Endothelial cell of umbilical vein (primary cell): ENCODE measurements around the gene NPIPB9. TPM values are rescaled to one million over a fixed set of nuclear protein-coding genes. Genes with fewer than 3 reads are reported as not detected.
"Not testable (repeated sequence)": the region's sequence is repeated elsewhere in the genome, so short reads cannot be mapped to it uniquely, and the experiment has no call there.

ENCODE experiments used
- BruUV-seq: library from RNA; stranded (reverse); fragments of 400-500 nt; replicated peaks from 2 replicates; lab custom pipeline; 2021; lab: Mats Ljungman, UMichigan
- CTCF ChIA-PET: fragments of 300-600, 350-600 bp; sonication (Branson Sonifier 250); formaldehyde crosslinking; loops from one replicate; lab custom pipeline; 2021; ENCODE audit warnings: antibody characterized with exemption, inconsistent platforms; lab: Charles Lee
- POLR2A ChIA-PET: fragments of 300-600, 350-600 bp; sonication (Branson Sonifier 250); formaldehyde crosslinking; loops from one replicate; lab custom pipeline; 2021; ENCODE audit warnings: antibody characterized with exemption, inconsistent platforms; lab: Charles Lee
- DNase-seq: peaks from one replicate; pipeline ENCODE4 v3.0.0-alpha.2; 2011; ENCODE audit warnings: low read depth, low spot score
- FAIRE-seq: peaks from 2 replicates; lab custom pipeline; 2011; peaks lifted over from hg19 to GRCh38; lab: Jason Lieb, UNC
- H2AFZ ChIP-seq: 2 replicates; pipeline ENCODE4 v1.6.0; 2012; ENCODE audit warnings: low read depth, low read length, control low read depth, inconsistent platforms
- H3K27ac ChIP-seq: 2 replicates; pipeline ENCODE4 v1.5.1; 2011; ENCODE audit warnings: low read depth, mild to moderate bottlenecking, control low read depth, low read length, moderate library complexity; ENCODE audit not compliant: insufficient read depth
- H3K27me3 ChIP-seq, 2 experiments: 2 replicates each; pipeline versions ENCODE4 v1.6.0 to v1.6.1; 2011; ENCODE audit warnings: low read length in 2 of 2, mixed read lengths in 1 of 2; ENCODE audit not compliant: control insufficient read depth in 2 of 2, insufficient read depth in 2 of 2
- H3K36me3 ChIP-seq, 2 experiments: 2 replicates in 1 of 2; 3 replicates in 1 of 2; pipeline ENCODE4 v1.5.1; 2011; ENCODE audit warnings: low read length in 2 of 2, mild to moderate bottlenecking in 1 of 2, moderate library complexity in 1 of 2; ENCODE audit not compliant: control insufficient read depth in 2 of 2, insufficient read depth in 2 of 2; ENCODE audit errors: extremely low read depth in 1 of 2
- H3K4me1 ChIP-seq: 3 replicates; pipeline ENCODE4 v1.5.1; 2011; ENCODE audit warnings: mild to moderate bottlenecking, low read length; ENCODE audit not compliant: control insufficient read depth, insufficient read depth; ENCODE audit errors: extremely low read depth
- H3K4me2 ChIP-seq: 2 replicates; pipeline ENCODE4 v1.6.1; 2011; ENCODE audit warnings: low read length, control low read depth, mixed read lengths; ENCODE audit not compliant: insufficient read depth
- H3K4me3 ChIP-seq, 3 experiments: fragments of 200-600 bp in 1 of 3; sonication (generic), shearing (Covaris generic) in 1 of 3; replicated peaks in 1 of 3; 2 replicates each; pipeline ENCODE4 v1.5.1; 2011 to 2016; ENCODE audit warnings: control low read depth in 3 of 3, low read length in 3 of 3, mild to moderate bottlenecking in 2 of 3, inconsistent platforms in 1 of 3, low read depth in 1 of 3, moderate library complexity in 1 of 3; ENCODE audit not compliant: insufficient read depth in 1 of 3
- H3K79me2 ChIP-seq: 2 replicates; pipeline ENCODE4 v1.6.0; 2012; ENCODE audit warnings: low read length, inconsistent platforms; ENCODE audit not compliant: control insufficient read depth, insufficient read depth
- H3K9ac ChIP-seq: replicated peaks from 2 replicates; pipeline ENCODE3; 2011; ENCODE audit warnings: low read length, control low read depth; ENCODE audit not compliant: insufficient read depth; ENCODE audit errors: extremely low read depth
- H3K9me1 ChIP-seq: replicated peaks from 3 replicates; pipeline ENCODE4 v1.6.0; 2011; ENCODE audit warnings: mild to moderate bottlenecking, low read length; ENCODE audit not compliant: control insufficient read depth, insufficient read depth; ENCODE audit errors: extremely low read depth
- H3K9me3 ChIP-seq: replicated peaks from 2 replicates; pipeline ENCODE4 v1.5.1; 2012; ENCODE audit warnings: low read length, inconsistent platforms; ENCODE audit not compliant: control insufficient read depth, insufficient read depth
- H4K20me1 ChIP-seq: replicated peaks from 2 replicates; pipeline ENCODE3; 2011; ENCODE audit warnings: mild to moderate bottlenecking, low read length; ENCODE audit not compliant: control insufficient read depth, insufficient read depth; ENCODE audit errors: extremely low read depth
- dilution Hi-C: fragments of 300-500 bp; cut with MboI; formaldehyde crosslinking; loops from one replicate; pipeline ENCODE4 v1.15.0; 2019; ENCODE audit warnings: low sequenced_read_pairs; ENCODE audit not compliant: extremely low pct_ligation_motif_present
- intact Hi-C: fragments of 100-400 bp; cut with micrococcal nuclease; formaldehyde crosslinking; loops from one replicate; pipeline ENCODE4 v1.10.0; 2022
- polyA plus RNA-seq, 4 experiments: library from polyadenylated mRNA; depleted of rRNA in 3 of 4; stranded (reverse) in 3 of 4; unstranded in 1 of 4; fragments of >200 nt; gene quantifications; 2 replicates each; pipeline versions ENCODE4 v1.2.1 to v1.2.3, GENCODE V29; 2011 to 2012; ENCODE audit warnings: missing spikeins in 1 of 4
- total RNA-seq: library from RNA; stranded (reverse); gene quantifications from 2 replicates; pipeline ENCODE4 v1.2.3, GENCODE V29; 2021
- TF ChIP-seq, protein P1 (sequence below), 2 donors: IDR thresholded peaks; 1 replicate in 1 of 2; 2 replicates in 1 of 2; pipeline ENCODE4 v1.5.1; 2011; ENCODE audit warnings: low read length in 2 of 2, mild to moderate bottlenecking in 2 of 2, moderate library complexity in 2 of 2, control low read depth in 1 of 2, inconsistent platforms in 1 of 2, low read depth in 1 of 2; ENCODE audit not compliant: insufficient read depth in 1 of 2; ENCODE audit errors: extremely low read depth in 1 of 2

The NPIPB9 gene
- total and polyA plus RNA-seq, 2 donors (not counting 3 experiments of a cell fraction or from before 2014, with no cell fraction given): 0.36 TPM; not detected in 1

- H3K36me3 ChIP-seq, H3K4me1 ChIP-seq, CTCF ChIA-PET, H3K9ac ChIP-seq, FAIRE-seq, dilution Hi-C loops, POLR2A ChIA-PET, intact Hi-C loops, H3K27me3 ChIP-seq, H3K79me2 ChIP-seq, H3K9me3 ChIP-seq, BruUV-seq, H2AFZ ChIP-seq, H3K9me1 ChIP-seq, H4K20me1 ChIP-seq, H3K4me3 ChIP-seq, H3K4me2 ChIP-seq, H3K27ac ChIP-seq: not testable (repeated sequence)
- TF ChIP-seq, protein P1, sequence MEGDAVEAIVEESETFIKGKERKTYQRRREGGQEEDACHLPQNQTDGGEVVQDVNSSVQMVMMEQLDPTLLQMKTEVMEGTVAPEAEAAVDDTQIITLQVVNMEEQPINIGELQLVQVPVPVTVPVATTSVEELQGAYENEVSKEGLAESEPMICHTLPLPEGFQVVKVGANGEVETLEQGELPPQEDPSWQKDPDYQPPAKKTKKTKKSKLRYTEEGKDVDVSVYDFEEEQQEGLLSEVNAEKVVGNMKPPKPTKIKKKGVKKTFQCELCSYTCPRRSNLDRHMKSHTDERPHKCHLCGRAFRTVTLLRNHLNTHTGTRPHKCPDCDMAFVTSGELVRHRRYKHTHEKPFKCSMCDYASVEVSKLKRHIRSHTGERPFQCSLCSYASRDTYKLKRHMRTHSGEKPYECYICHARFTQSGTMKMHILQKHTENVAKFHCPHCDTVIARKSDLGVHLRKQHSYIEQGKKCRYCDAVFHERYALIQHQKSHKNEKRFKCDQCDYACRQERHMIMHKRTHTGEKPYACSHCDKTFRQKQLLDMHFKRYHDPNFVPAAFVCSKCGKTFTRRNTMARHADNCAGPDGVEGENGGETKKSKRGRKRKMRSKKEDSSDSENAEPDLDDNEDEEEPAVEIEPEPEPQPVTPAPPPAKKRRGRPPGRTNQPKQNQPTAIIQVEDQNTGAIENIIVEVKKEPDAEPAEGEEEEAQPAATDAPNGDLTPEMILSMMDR (IDR thresholded peaks at IDR 0.05; ENCODE audit: extremely low read depth in 1 of 2, insufficient read depth in 1 of 2, low read depth in 1 of 2, low read length in 2 of 2): peak in 1 of 2 donors; percentile 19
- DNase-seq: peak; percentile 47
Measured at GRCh38 chr16:28802235-28803019, 50.8 kb downstream of the NPIPB9 start.

DNA sequence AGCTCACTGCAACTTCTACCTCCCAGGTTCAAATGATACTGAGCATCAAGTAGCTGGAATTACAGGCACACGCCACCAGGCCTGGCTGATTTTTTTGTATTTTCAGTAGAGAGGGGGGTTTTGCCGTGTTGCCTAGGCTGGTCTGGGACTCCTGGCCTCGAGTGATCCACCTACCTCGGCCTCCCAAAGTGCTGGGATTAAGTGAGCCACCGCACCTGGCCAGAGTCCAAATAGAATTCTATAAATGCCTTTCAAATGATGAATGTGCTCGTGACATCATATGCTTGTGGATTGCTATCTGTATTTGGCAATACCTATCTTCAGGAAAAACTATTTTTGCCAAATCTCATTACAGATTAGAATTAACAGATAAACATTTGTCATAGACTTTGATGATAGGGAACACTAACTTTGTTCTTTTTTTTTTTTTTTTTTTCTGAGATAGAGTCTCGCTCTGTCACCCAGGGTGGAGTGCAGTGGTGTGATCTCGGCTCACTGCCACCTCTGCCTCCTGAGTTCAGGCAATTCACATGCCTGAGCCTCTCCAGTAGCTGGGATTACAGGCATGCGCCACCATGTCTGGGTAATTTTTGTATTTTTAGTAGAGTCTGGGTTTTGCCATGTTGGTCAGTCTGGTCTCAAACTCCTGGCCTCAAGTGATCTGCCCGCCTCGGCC is 56.0 kb downstream of the NPIPB9 start:
- H3K27ac ChIP-seq, H3K4me3 ChIP-seq, BruUV-seq, H2AFZ ChIP-seq, POLR2A ChIA-PET, H3K36me3 ChIP-seq, H3K4me2 ChIP-seq, H4K20me1 ChIP-seq, H3K4me1 ChIP-seq, H3K27me3 ChIP-seq, FAIRE-seq, H3K9ac ChIP-seq, dilution Hi-C loops, intact Hi-C loops, H3K79me2 ChIP-seq, CTCF ChIA-PET, H3K9me3 ChIP-seq, DNase-seq, H3K9me1 ChIP-seq: not testable (repeated sequence)
